Measurements from ENCODE around the gene USH1C.

- TF ChIP-seq POLR2A (IDR thresholded peaks at IDR 0.05) = no peak
- no peak for TF ChIP-seq CTCF (IDR thresholded peaks at IDR 0.05)
- no peak for TF ChIP-seq EP300 (IDR thresholded peaks at IDR 0.05)
Observed at GRCh38 chr11:17564687-17565042, 20.4 kb upstream of the USH1C start.

Measured in tibial nerve (tissue), 4 donors.